Retina (tissue), 1 donor: ENCODE measurements around the gene RTP5.
"Not testable (repeated sequence)": the region's sequence is repeated elsewhere in the genome, so short reads cannot be mapped to it uniquely, and the experiment has no call there.

Source experiments
- DNase-seq: peaks from one replicate; pipeline ENCODE4 v3.0.0-alpha.2; 2016

RTP5 gene

GRCh38 chr2:241871538-241872312 lies 2.2 kb downstream of the RTP5 start:
- no peak for DNase-seq

GRCh38 chr2:241872313-241872642 lies 2.7 kb downstream of the RTP5 start:
- DNase-seq = no peak

GRCh38 chr2:241873081-241873802 lies 3.7 kb downstream of the RTP5 start:
- DNase-seq = no peak

- DNase-seq = no peak
These were observed 4.2 kb downstream of the RTP5 start for GRCh38 chr2:241873803-241874110.

GRCh38 chr2:241874277-241874925 lies 4.9 kb downstream of the RTP5 start:
- no peak for DNase-seq

- not testable (repeated sequence) for DNase-seq
These were observed 6.4 kb downstream of the RTP5 start for GRCh38 chr2:241875754-241876527.

GRCh38 chr2:241876528-241877196 lies 7.1 kb downstream of the RTP5 start:
- no peak for DNase-seq

GRCh38 chr2:241877197-241877685 lies 7.7 kb downstream of the RTP5 start:
- no peak for DNase-seq

GRCh38 chr2:241877989-241878970 lies 8.8 kb downstream of the RTP5 start:
- DNase-seq = peak; percentile 82

- no peak for DNase-seq
These were observed 9.8 kb downstream of the RTP5 start for GRCh38 chr2:241879326-241879725.

GRCh38 chr2:241880311-241881073 lies 11.0 kb downstream of the RTP5 start:
- no peak for DNase-seq

GRCh38 chr2:241882091-241882625 lies 12.6 kb downstream of the RTP5 start:
- peak; percentile 65 for DNase-seq

GRCh38 chr2:241884951-241885290 lies 15.4 kb downstream of the RTP5 start:
- no peak for DNase-seq

- DNase-seq = peak; percentile 77
These were observed 15.9 kb downstream of the RTP5 start for GRCh38 chr2:241885291-241885945.

- DNase-seq = no peak
These were observed 16.6 kb downstream of the RTP5 start for GRCh38 chr2:241885946-241886643.

- no peak for DNase-seq
These were observed 17.4 kb downstream of the RTP5 start for GRCh38 chr2:241886840-241887447.

- no peak for DNase-seq
These were observed 18.4 kb downstream of the RTP5 start for GRCh38 chr2:241887806-241888522.

- no peak for DNase-seq
These were observed 19.1 kb downstream of the RTP5 start for GRCh38 chr2:241888641-241889040.
